ENCODE measurements around the gene FKBP6. TPM values are rescaled to one million over a fixed set of nuclear protein-coding genes. Genes with fewer than 3 reads are reported as not detected.
"Not testable (repeated sequence)": the region's sequence is repeated elsewhere in the genome, so short reads cannot be mapped to it uniquely, and the experiment has no call there.

The FKBP6 gene
- total and polyA plus RNA-seq, 5 experiments from 2014 or later = not detected

- peaks cover 15 to 37% (median 31%) of the 10 kb centered on the region in 4 donors for H3K4me1 Mint-ChIP-seq
- H3K9me3 Mint-ChIP-seq, POLR2A ChIA-PET, H3K4me3 Mint-ChIP-seq, ATAC-seq, H3K27me3 Mint-ChIP-seq, DNase-seq: not testable (repeated sequence)
- H3K36me3 Mint-ChIP-seq = peaks cover 0 to 16% (median 3%) of the 10 kb centered on the region in 3 donors
- peak overlapping the region in 1 of 10 donors; percentile 43 for H3K27ac Mint-ChIP-seq
Measured at GRCh38 chr7:73311421-73311820, 16.5 kb upstream of the FKBP6 start.

- Mint-ChIP-seq H3K4me1 (peaks cover 5 to 22% (median 16%) of the 10 kb centered on the region in 4 donors), H3K27ac (peak overlapping the region in 1 of 10 donors; percentile 67), H3K36me3 (peaks cover 0 to 4% (median 0%) of the 10 kb centered on the region in 3 donors), H3K9me3 (no peaks in the 10 kb centered on the region), H3K4me3 (no peak overlapping the region), H3K27me3 (no peaks in the 10 kb centered on the region)
- DNase-seq (no peak), ATAC-seq (no peak)
- POLR2A ChIA-PET = no interaction called here
Measured at GRCh38 chr7:73312831-73313520, 15.0 kb upstream of the FKBP6 start.

GRCh38 chr7:73313521-73313906, 14.4 kb upstream of the FKBP6 start:
- ATAC-seq (no peak), DNase-seq (no peak)
- Mint-ChIP-seq H3K36me3 (peaks cover 0 to 1% (median 0%) of the 10 kb centered on the region in 3 donors), H3K27ac (no peak overlapping the region), H3K4me1 (peaks cover 5 to 18% (median 11%) of the 10 kb centered on the region in 4 donors), H3K27me3 (no peaks in the 10 kb centered on the region), H3K9me3 (no peaks in the 10 kb centered on the region), H3K4me3 (no peak overlapping the region)
- POLR2A ChIA-PET = no interaction called here

- POLR2A ChIA-PET = no interaction called here
- ATAC-seq (no peak), DNase-seq (no peak)
- Mint-ChIP-seq H3K27me3 (no peaks in the 10 kb centered on the region), H3K4me1 (peaks cover under 1 to 12% (median 4%) of the 10 kb centered on the region in 4 donors), H3K4me3 (no peak overlapping the region), H3K9me3 (no peaks in the 10 kb centered on the region), H3K36me3 (no peaks in the 10 kb centered on the region), H3K27ac (no peak overlapping the region)
Measured at GRCh38 chr7:73314271-73314670, 13.7 kb upstream of the FKBP6 start.

- DNase-seq (no peak), ATAC-seq (no peak)
- POLR2A ChIA-PET = no interaction called here
- Mint-ChIP-seq H3K27ac (no peak overlapping the region), H3K36me3 (no peaks in the 10 kb centered on the region), H3K4me1 (no peaks in the 10 kb centered on the region), H3K27me3 (no peaks in the 10 kb centered on the region), H3K4me3 (no peak overlapping the region), H3K9me3 (no peaks in the 10 kb centered on the region)
Measured at GRCh38 chr7:73316521-73316920, 11.4 kb upstream of the FKBP6 start.

GRCh38 chr7:73318656-73319204, 9.2 kb upstream of the FKBP6 start:
- H3K4me1 Mint-ChIP-seq, DNase-seq, H3K9me3 Mint-ChIP-seq, H3K27me3 Mint-ChIP-seq, POLR2A ChIA-PET, ATAC-seq, H3K36me3 Mint-ChIP-seq, H3K4me3 Mint-ChIP-seq: not testable (repeated sequence)
- peak overlapping the region in 1 of 10 donors; percentile 55 for H3K27ac Mint-ChIP-seq

GRCh38 chr7:73319541-73319940, 8.4 kb upstream of the FKBP6 start:
- POLR2A ChIA-PET = not testable (repeated sequence)

GRCh38 chr7:73320009-73320408, 8.0 kb upstream of the FKBP6 start:
- H3K27ac Mint-ChIP-seq, H3K9me3 Mint-ChIP-seq, H3K36me3 Mint-ChIP-seq, DNase-seq, POLR2A ChIA-PET, H3K4me3 Mint-ChIP-seq, H3K27me3 Mint-ChIP-seq, ATAC-seq: not testable (repeated sequence)
- peaks cover 4 to 15% (median 14%) of the 10 kb centered on the region in 4 donors for H3K4me1 Mint-ChIP-seq

More at GRCh38 chr7:73319541-73319940, 8.4 kb upstream of the FKBP6 start:
- H3K4me1 Mint-ChIP-seq = peaks cover 4 to 13% (median 12%) of the 10 kb centered on the region in 4 donors
- not testable (repeated sequence) for DNase-seq, H3K27ac Mint-ChIP-seq, ATAC-seq, H3K4me3 Mint-ChIP-seq, H3K9me3 Mint-ChIP-seq, H3K36me3 Mint-ChIP-seq, H3K27me3 Mint-ChIP-seq

- POLR2A ChIA-PET = interaction anchor here (1.4 kb wide), 1 partner anchor 14 kb away, joined by 3 read pairs; the partner anchor contains the start of gene NSUN5
- not testable (repeated sequence) for H3K36me3 Mint-ChIP-seq, DNase-seq, ATAC-seq, H3K9me3 Mint-ChIP-seq, H3K27me3 Mint-ChIP-seq
- Mint-ChIP-seq H3K4me3 (peak overlapping the region; percentile 24 to 83 (median 70)), H3K27ac (peak overlapping the region in 9 of 10 donors; percentile 18 to 87 (median 60)), H3K4me1 (peaks cover 6 to 15% (median 14%) of the 10 kb centered on the region in 4 donors)
Measured at GRCh38 chr7:73323434-73324080, 4.4 kb upstream of the FKBP6 start.

- H3K36me3 Mint-ChIP-seq, H3K9me3 Mint-ChIP-seq, H3K27me3 Mint-ChIP-seq: not testable (repeated sequence)
- H3K4me1 Mint-ChIP-seq = peaks cover 6 to 15% (median 14%) of the 10 kb centered on the region in 4 donors
- POLR2A ChIA-PET = interaction anchor here (0.6 to 1.4 kb wide), 2 partner anchors 15 to 298 kb away, joined by 3 read pairs; partner anchors contain the start of gene NSUN5
- DNase-seq (peak; percentile 13 to 74 (median 44)), ATAC-seq (peak; percentile 89 to 96)
- H3K4me3 Mint-ChIP-seq = peak overlapping the region; percentile 24 to 83 (median 70)
- peak overlapping the region in 9 of 10 donors; percentile 37 to 87 (median 60) for H3K27ac Mint-ChIP-seq
Measured at GRCh38 chr7:73324081-73324845, 3.7 kb upstream of the FKBP6 start.

- H3K36me3 Mint-ChIP-seq, H3K4me3 Mint-ChIP-seq, ATAC-seq, DNase-seq, H3K9me3 Mint-ChIP-seq, H3K27me3 Mint-ChIP-seq, POLR2A ChIA-PET: not testable (repeated sequence)
- peaks cover 6 to 15% (median 14%) of the 10 kb centered on the region in 4 donors for H3K4me1 Mint-ChIP-seq
- H3K27ac Mint-ChIP-seq = peak overlapping the region in 2 of 10 donors; percentile 55 to 56
Measured at GRCh38 chr7:73325424-73325823, 2.5 kb upstream of the FKBP6 start.

GRCh38 chr7:73327449-73327848, 512 bp upstream of the FKBP6 start:
- peaks cover 4 to 15% (median 14%) of the 10 kb centered on the region in 4 donors for H3K4me1 Mint-ChIP-seq
- POLR2A ChIA-PET, H3K9me3 Mint-ChIP-seq, DNase-seq, H3K27ac Mint-ChIP-seq, ATAC-seq, H3K4me3 Mint-ChIP-seq, H3K27me3 Mint-ChIP-seq, H3K36me3 Mint-ChIP-seq: not testable (repeated sequence)

Data from naive thymus-derived CD8-positive, alpha-beta T cell (primary cell).